ENCODE measurements around the gene UHRF1.

DNA sequence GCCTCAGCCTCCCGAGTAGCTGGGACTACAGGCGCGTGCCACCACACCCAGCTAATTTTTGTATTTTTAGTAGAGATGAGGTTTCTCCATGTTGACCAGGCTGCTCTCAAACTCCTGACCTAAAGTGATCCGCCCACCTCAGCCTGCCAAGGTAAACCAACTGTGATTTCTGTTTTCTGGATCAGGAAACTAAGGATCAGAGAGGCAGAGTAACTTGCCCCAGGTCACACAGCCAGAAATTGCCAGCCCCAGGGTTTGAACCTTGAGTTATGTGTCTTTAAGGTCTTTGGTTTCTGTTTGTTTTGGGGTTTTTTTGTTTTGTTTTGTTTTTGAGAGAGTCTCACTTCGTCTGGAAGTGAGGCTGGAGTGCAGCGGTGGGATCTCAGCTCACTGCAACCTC is 37.6 kb upstream of the UHRF1 start:
- TF ChIP-seq CTCF (IDR thresholded peaks at IDR 0.05) (no peak), POLR2A (IDR thresholded peaks at IDR 0.05) (no peak)
